CD4-positive, alpha-beta T cell treated with Interleukin-6 for 4 hours (primary cell): ENCODE data around the gene SNRK.

Source experiments
- DNase-seq: peaks from one replicate; pipeline ENCODE4 v3.0.0-alpha.2; 2020; ENCODE audit warnings: mixed read lengths

Gene SNRK

DNA sequence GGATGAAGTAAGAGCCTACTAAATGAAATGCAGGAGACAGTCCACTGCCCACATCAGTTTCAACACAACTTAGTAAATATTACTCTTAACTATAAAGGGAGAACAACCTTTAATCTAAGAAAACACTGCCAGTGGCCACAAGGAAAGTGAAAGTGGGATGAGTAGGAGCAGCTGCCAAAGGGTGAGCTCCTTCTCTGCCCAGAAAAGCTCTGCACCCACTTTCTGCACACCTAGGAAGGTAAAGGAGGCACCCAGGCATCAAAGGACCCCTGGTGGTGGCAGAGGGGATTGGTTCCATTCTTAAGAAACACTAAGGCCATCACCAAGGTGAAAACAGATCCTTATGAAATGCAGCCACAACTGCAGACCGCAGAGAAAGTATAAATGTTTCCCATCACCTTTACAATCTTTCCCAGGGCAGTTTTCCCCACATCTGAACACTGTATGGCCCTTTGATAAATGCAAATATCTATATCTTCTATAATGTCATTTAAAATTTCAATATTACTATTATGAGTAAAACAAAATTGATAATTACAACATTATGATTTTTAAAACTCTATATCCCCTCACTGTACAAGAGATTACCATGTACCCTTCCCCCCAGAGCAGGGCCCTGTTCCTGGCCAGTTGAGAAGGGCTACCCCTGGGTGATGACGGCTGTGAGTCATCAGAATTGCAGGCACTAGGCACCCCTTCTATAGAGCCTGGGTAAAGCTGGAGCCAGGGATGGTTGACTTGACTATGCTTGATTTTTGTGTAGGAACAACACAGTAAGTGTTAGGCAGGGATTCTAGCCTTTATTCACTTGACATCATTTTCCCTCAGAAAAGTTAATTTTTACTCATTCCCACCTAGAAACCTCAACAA is 92.0 kb downstream of the SNRK start:
- peak; percentile 83 for DNase-seq

DNA sequence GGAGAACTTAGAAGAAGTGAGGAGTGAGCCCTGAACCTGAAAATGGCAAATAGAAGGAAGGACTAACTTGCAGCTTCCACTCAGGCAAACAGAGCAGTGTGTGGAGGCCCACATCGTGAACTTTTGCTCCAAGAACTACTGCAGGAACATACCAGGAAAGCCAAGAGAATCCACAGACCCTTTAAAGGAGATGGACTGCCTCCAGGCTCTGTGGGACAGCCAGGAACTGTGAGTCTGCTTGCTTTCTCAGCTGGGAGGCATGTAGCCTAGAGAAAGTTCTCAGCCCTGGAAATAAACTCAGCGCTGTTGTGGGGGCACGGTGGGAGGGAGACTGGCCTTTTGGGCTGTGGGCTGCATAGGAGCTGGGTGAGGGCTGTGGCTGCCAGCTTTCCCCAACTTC is 93.0 kb downstream of the SNRK start:
- no peak for DNase-seq

DNA sequence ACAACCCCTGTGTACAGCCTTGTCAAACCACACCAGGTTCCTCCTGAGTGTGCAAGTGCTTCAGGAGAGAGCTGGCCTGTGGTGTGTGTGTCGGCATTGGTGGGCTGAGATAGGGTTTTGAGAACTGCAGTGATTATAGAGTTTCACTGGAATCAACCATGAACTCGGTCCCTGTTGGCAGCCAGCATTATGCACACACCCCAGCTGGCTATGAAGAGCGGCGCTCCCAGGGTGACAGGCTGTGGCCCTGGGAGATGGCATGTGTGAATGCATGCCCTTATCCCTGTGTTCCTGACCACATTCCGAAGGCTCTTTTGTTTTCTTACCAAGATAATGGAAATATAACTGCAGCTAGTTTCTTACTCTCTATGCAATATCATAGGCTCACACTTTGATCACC is 101.8 kb downstream of the SNRK start:
- peak; percentile 11 for DNase-seq

- no peak for DNase-seq
These were observed 102.6 kb downstream of the SNRK start for GRCh38 chr3:43388915-43389314.

GRCh38 chr3:43389388-43390254 is 103.3 kb downstream of the SNRK start:
- peak; percentile 80 for DNase-seq

DNA sequence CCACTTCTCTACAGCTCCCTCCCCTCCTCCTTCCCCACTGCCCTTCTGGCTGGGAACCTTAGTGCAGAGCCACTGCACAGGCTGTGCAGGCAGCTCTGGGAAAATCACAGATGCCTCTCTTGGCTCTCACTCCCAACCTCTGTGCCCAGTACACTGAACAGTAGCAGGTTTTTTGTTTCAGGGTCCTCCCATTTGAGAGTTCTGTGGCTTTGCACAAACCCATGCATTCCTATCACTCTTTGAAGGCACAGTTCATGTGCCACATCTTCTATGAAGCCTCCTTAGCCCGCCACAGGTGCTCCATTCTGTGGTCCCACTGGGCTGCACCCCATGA is 103.9 kb downstream of the SNRK start:
- no peak for DNase-seq

DNA sequence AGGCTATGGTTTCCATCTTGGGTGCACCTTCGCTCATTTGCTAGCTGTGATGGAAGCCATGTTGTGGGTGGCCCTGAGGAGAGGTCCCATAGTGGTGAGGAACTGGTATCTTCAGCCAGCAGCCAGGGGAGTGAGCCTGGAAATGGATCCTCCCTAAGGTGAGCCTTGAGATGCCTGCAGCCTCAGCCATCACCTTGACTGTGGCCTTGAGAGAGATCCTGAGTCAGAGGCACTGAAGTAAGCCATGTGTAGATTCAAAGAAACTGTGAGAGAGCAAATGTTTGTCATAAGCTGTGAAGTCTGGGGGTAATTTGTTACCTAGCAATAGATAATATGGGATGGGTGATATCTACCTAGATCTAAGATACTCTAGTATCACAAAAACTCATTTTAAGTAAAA is 105.3 kb downstream of the SNRK start:
- peak; percentile 14 for DNase-seq

DNA sequence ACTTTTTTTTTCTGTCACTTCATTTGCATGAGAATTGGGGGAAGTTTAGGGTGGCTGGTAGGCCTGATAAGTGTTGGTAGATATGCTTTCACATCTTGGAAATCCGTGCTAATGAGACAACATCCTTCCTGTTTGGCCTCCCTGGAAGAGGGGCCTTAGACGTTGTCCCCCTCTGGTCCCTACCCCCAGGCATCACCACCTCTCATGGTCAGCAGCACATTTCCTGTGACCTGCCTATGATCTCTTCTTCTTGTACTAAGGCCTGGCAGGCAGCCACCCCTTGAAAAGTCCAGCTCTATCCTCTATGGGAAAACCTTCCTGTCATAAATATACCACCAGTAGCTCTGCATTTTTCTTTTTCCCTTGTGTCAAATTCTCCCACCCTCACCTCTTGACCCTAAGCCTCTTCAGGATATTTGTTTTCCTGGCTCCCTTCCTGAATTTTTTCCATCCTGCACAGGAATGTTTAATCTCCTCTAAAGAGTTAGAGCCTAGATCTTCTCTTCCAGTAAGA is 107.8 kb downstream of the SNRK start:
- no peak for DNase-seq

GRCh38 chr3:43399034-43399433 is 112.7 kb downstream of the SNRK start:
- DNase-seq: no peak

- DNase-seq: no peak
These were observed 113.8 kb downstream of the SNRK start for GRCh38 chr3:43400167-43400566.
